ENCODE results near the gene PTS.

Gene PTS

DNA sequence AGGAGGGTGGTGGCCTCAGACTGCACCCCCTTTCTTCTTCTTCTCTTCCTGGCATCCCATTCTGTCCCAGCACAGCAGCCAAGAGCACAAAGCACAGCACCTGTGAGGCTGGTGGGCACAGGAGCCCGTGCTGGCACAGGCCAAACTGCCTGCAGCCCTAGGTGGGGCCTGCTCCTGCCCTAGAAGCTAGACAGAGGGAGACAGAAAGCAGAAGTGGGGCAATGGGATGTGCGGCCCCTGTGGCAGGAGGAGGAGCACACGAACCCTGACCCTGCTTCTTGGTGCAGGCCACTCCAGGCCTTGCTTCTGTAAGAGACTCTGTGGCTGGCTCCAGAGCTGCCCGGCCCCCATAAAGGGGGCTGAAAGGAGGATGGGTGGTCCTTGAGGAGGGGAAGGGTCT lies 3.9 kb upstream of the PTS start:
- no peak for DNase-seq (ENCODE audit: low spot score)
- TF ChIP-seq, protein P1, sequence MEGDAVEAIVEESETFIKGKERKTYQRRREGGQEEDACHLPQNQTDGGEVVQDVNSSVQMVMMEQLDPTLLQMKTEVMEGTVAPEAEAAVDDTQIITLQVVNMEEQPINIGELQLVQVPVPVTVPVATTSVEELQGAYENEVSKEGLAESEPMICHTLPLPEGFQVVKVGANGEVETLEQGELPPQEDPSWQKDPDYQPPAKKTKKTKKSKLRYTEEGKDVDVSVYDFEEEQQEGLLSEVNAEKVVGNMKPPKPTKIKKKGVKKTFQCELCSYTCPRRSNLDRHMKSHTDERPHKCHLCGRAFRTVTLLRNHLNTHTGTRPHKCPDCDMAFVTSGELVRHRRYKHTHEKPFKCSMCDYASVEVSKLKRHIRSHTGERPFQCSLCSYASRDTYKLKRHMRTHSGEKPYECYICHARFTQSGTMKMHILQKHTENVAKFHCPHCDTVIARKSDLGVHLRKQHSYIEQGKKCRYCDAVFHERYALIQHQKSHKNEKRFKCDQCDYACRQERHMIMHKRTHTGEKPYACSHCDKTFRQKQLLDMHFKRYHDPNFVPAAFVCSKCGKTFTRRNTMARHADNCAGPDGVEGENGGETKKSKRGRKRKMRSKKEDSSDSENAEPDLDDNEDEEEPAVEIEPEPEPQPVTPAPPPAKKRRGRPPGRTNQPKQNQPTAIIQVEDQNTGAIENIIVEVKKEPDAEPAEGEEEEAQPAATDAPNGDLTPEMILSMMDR (IDR thresholded peaks at IDR 0.05; ENCODE audit: extremely low read depth, missing control alignments): no peak

DNA sequence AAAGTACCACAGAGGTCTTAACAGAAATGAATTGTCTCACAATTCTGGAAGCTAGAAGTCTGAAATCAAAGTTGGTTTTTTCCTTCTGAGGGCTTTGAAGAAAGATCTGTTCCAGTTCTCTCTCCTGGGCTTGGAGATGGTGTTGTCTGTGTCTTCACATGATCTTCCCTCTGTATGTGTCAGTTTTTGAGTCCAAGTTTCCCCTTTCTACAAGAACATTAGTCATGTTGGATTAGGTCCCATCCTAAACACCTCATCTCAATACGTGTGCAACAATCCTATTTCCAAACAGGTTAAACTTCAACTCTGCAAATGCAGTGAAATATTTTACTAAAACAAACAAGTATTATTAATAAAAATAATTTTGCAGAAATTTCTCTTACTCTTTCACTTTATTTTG lies 3.1 kb upstream of the PTS start:
- TF ChIP-seq, protein P1 (IDR thresholded peaks at IDR 0.05; ENCODE audit: extremely low read depth, missing control alignments): no peak
- DNase-seq (ENCODE audit: low spot score): no peak

DNA sequence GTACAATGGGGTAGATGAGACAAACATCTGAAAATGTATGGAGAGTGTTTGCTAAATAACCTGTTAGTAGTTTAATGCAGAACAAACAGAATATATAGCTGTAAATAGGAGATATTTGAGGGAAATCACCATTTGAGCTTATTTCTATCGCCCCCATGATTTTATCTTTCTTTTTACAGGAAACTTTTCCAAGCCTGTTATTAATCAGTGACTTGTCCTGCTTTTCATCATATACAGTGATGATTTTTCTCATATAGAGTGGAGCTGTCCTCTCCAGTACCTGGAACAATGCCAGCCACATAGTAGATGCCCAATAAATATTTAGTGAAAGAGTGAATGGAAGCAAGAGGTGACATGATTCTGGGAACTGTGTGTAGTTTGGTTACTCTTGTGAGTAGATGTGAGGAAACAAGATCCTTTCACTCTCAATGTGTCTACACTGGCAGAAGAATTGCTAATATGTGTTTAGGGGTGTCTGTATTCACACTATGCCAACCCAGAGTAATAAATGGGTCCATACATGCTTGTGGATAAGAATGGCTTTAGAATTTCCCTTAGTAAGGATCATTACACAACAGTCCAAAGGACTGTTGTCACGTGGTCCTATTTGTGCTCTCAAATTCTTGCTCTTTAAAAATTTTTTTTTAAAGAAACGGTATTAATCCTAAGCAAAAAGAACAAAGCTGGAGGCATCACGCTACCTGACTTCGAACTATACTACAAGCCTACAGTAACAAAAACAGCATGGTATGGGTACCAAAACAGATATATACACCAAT lies 2.3 kb upstream of the PTS start:
- no peak for DNase-seq (ENCODE audit: low spot score)
- TF ChIP-seq, protein P1 (IDR thresholded peaks at IDR 0.05; ENCODE audit: extremely low read depth, missing control alignments): no peak

DNA sequence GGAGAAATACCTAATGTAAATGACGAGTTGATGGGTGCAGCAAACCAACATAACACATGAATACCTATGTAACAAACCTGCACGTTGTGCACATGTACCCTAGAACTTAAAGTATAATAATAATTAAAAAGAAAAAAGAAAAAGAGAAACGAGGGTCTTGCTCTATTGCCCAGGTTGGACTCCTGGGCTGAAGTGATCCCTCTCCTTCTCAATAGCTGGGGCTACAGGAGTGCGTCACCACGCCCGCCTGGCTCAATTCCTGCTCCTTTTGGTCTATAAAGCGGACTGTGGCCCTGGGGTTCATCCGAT lies 521 bp upstream of the PTS start:
- DNase-seq (ENCODE audit: low spot score): no peak
- TF ChIP-seq, protein P1 (IDR thresholded peaks at IDR 0.05; ENCODE audit: extremely low read depth, missing control alignments): no peak

DNA sequence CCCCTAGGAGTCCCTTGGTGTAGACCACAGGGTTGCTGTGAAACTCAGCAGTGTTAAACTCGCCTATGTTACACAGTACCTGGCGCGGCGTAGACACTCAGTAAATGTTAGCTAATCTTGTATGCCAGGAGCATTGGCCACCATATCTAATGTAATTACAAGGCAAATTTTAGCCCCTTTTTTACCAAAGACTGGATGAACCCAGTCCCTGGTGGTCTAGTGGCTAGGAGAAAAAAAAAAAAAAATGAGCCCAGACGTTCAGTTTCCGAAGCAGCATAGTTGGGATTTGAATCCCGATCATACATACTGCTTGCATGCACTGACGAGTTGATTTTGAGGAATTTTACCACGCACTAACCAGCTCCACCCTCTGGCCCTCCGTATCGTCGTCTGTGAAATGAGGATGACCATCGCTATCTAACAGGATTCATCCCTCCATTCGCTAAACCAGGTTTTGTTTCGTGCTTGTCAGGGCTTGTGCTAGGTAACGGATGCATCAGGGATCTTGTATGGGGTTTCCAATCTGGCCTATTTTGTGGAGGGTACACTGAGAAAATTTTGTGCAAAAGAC lies 688 bp downstream of the PTS start:
- peak; percentile 25 for DNase-seq (ENCODE audit: low spot score)
- TF ChIP-seq, protein P1 (IDR thresholded peaks at IDR 0.05; ENCODE audit: extremely low read depth, missing control alignments): no peak

DNA sequence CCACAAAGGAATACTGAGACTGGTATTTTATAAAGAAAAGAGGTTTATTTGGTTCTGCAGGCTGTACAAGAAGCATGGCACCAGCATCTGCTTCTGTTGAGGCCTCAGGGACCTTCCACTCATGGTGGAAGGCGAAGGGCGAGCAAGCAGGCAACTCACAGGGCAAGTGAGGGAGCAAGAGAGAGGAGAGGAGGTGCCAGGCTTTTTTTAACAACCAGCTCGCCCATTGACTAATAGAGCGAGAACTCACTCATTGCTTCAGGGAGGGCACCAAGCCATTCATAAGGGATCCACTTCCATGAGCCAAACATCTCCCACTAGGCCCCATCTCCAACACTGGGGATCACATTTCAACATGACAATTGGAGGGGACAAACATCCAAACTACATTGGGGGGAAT lies 1.2 kb downstream of the PTS start:
- DNase-seq (ENCODE audit: low spot score): no peak
- TF ChIP-seq, protein P1 (IDR thresholded peaks at IDR 0.05; ENCODE audit: extremely low read depth, missing control alignments): no peak

DNA sequence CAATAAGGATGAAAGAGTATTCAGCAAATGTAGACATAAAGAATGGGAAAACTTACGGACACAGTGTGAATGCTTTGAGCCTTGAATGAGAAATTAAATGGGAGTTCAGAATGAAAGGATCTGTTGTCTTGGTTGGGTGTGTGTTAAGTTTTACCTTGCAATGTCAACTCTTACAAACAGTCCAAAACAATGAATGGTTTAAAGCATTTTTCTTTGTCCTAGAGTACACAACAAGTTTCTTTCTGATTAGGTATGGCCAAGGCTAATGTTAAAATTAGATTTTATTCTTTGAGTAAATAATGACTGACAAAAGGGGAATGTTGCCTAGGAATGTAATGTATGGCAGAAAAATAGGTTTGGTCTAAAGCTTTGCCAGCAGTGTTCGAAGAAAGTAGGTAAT lies 2.5 kb downstream of the PTS start:
- no peak for DNase-seq (ENCODE audit: low spot score)
- TF ChIP-seq, protein P1 (IDR thresholded peaks at IDR 0.05; ENCODE audit: extremely low read depth, missing control alignments): no peak

Measured in GM20000 (cell line).